K562 treated with DMSO at 1 percent for 24 hours (cell line): ENCODE results near the gene TNFRSF18. TPM values are rescaled to one million over a fixed set of nuclear protein-coding genes. Genes with fewer than 3 reads are reported as not detected.

Experiments
- total RNA-seq: library from RNA; unstranded; fragments of 300-600 nt; gene quantifications from 2 replicates; pipeline ENCODE4 v1.2.3, GENCODE V29; 2022; ENCODE audit warnings: low read depth; ENCODE audit not compliant: insufficient read depth

Gene TNFRSF18, protein sequence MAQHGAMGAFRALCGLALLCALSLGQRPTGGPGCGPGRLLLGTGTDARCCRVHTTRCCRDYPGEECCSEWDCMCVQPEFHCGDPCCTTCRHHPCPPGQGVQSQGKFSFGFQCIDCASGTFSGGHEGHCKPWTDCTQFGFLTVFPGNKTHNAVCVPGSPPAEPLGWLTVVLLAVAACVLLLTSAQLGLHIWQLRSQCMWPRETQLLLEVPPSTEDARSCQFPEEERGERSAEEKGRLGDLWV
- not detected in 2 replicates for total RNA-seq

DNA sequence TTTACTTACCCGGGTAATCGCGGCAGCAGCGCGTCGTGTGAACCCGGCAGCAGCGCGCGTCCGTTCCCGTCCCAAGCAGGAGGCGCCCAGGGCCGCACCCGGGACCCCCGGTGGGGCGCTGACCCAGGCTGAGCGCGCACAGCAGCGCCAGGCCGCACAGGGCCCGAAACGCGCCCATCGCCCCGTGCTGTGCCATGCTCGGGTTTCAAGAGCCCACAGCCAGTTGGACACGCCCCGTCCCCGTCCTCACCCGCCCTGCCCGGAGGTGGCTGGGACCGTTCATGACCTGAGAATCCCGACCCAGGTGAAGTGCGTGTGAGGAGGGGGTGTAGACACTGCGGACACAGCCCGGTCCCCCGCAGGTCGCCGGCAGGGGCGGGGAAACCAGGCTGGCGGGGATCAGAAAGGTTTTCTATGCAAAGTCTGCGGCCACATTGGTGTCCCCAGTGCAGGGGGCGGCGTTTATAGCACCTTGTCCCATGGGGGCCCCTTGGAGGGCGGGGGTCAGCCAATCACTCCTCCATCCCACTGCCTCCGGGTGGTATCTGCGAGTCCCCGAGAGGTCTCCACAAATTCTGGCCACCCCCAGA lies at the start of gene TNFRSF18:
TSS of gene TNFRSF18 (minus strand) at position 217 of the 590 bp plus-strand sequence. CDS start at position 196, 21 bp downstream.

DNA sequence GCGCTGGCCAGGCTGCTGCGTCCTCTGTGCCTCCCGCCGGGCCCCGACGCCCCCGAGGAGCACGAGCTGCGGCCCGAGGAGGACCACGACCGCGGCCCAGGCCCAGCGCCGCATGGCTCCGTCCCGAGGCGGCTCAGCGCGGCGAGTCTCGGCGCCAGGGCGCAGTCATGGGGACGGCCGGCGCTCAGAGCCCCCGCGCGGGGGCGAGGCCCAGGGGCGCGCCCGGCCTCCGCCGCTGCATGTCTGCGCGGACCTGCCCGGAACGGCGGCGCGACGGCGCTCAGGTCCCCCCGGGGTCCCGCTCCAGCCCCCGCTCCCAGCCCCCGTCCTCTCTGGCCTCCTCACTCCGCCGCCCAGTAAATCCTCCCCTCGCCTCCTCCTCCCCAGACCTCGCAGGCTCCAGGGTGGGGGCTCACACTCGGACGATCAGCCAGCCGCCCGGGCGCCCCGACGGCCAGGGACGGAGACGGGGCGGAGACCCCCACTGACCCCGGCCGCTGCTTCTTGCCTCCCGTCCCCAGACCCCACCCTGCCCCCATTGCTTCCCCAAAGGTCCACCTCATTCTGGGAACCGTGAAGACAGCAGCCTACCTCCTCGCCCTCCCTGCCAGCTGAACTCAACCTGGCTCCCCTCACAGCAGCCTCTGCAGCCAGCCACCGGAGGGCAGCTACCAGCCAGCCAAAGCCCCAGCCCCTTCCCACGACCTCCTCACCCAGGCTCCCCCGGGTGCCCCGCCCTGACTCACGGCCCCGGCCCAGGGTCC lies 40.4 kb upstream of the TNFRSF18 start, which contains the start of gene C1QTNF12:
TSS of gene C1QTNF12 (minus strand) at position 146 of the 764 bp plus-strand sequence. CDS start at position 114, 32 bp downstream.

DNA sequence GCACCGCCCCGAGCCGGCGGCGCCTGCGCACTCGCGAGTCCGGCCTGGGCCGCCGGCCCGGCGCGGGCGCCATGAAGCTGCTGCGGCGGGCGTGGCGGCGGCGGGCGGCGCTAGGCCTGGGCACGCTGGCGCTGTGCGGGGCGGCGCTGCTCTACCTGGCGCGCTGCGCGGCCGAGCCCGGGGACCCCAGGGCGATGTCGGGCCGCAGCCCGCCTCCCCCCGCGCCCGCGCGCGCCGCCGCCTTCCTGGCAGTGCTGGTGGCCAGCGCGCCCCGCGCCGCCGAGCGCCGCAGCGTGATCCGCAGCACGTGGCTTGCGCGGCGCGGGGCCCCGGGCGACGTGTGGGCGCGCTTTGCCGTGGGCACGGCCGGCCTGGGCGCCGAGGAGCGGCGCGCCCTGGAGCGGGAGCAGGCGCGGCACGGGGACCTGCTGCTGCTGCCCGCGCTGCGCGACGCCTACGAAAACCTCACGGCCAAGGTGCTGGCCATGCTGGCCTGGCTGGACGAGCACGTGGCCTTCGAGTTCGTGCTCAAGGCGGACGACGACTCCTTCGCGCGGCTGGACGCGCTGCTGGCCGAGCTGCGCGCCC lies 25.9 kb upstream of the TNFRSF18 start, which contains the start of gene B3GALT6:
TSS of gene B3GALT6 (plus strand) at position 30 of the 588 bp plus-strand sequence. CDS start at position 72, 42 bp downstream.

DNA sequence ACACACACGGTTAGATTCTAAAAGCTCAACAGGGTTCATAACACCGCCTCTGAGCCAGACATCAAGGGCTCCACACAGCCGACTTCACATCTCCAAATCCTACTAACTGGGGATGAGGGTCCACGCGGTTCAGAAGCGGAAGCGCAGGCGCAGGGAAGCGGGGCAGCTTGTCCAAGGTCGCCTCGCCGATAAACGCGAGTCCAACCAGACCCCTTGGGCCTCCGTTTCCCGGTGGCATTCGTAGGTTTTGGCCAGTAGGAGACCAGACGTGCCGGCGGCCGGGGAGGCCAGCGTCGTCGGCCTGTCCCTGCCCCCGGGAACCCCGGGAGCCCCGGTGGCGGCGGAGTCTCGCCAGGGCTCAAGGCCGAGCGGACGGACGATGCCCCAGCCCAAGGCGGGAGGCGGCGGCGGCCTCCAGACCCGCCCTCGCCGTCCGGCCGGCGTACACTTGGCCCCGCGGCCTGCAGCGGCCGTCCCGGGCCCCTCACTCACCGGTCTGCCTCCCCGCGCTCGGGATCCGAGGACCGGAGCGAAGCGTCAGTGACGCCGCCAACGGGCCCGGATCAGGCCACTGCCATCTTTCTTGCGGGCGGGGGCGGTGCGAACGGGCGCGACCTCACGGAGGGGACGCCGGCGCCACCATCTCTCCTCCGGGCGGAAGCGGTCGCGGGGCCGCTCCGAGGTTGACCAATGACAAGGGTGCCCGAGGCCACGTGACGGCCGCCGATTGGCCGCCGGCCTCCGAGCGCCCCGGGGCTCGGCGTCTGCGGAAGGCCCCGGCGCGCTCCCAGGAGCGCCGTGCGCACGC lies 25.2 kb upstream of the TNFRSF18 start, which contains the start of gene SDF4:
TSS of gene SDF4 (minus strand) at position 602 of the 808 bp plus-strand sequence. CDS start 3,229 bp downstream, outside the sequence.

DNA sequence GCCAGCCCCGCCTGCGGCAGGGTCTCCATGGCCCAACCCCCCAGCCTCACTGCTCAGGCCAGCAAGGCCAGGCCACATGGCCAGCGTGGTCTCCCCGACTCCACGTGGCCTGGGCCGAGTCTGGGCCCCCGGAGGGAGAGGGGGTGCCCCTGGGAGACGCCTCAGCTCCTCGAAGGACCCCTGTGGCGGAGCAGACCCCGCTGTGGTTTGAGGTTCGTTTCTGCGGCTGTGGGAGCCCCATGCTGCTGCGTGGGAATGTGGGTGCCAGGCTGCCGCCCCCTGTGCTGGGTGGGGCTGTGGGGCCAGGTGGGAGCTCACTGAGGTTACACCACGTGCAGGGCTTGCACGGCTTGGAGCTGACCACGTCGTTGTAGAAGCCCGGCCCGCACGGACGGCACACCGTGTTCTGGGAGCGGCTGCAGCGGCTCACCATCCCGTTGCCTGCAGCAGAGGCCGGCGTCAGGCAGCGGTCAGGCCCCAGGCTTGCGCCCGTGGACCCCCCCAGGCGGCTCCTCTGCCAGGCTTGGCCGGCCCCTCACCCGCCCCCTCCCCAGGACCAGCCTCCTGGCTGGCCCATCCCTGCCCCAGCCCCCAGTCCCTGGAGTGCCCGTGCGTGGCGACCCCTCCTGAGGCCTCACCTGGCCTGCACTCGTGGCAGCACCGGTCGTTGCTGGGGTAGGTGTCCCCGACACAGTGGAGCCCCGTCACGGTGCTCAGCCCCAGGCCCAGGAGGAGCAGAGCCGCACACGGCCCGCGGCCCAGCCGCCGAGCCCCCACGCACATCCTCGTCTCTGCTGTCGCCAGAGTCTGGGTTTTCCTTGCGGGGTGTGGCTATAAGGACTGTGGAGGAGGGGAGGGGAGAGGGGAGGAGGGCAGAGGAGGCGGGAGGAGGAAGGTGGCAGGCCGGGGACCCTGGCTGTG lies 7.2 kb upstream of the TNFRSF18 start, which contains the start of gene TNFRSF4:
TSS of gene TNFRSF4 (minus strand) at position 809 of the 921 bp plus-strand sequence. CDS start at position 783, 26 bp downstream.

DNA sequence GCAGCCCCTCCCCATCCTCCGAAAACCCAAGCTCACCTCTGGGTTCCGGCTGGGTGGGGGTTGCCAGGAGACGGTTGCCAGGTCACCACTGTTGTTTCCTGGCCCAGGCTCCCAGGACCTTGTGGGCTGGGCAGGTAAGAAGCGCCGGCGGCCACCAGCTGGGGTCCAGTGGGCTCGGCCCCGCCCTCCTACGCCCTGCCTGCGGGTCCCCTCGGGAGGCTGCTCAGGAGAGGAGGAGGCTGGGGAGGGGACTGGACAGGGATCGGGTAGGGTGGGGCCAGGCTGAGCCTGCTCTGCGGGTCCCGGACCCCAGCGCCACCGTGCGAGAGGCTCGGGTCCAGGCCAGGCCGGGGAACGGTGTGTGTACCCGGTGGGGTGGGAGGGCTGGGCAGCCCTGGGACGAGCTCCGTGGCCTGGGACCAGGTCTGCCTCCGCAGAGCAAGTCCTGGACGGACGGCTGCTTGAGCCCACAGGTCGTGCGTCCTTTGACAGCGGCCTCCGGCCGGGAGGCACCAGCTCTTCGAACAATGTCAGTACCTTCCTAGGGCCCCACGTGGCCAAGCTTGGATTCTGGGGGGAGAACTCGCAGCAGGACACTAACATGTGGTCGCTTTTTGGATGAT lies 32.5 kb downstream of the TNFRSF18 start, which contains the start of gene TTLL10:
TSS of gene TTLL10 (plus strand) at position 88 of the 623 bp plus-strand sequence. CDS start 5,336 bp downstream, outside the sequence.

Other genes with a start within 250 kb of the TNFRSF18 start
- gene NOC2L, start 247.3 kb downstream of the TNFRSF18 start, total RNA-seq, result 177 and 179 TPM in 2 replicates
- gene KLHL17, start 246.0 kb downstream of the TNFRSF18 start, total RNA-seq, result 15.8 and 20.6 TPM in 2 replicates
- 0.25 and 0.73 TPM in 2 replicates for gene PLEKHN1, start 240.1 kb downstream of the TNFRSF18 start, total RNA-seq
- 0.34 TPM in 1 of 2 replicates, not detected in the other for gene PERM1, start 224.5 kb downstream of the TNFRSF18 start, total RNA-seq
- gene HES4, start 206.5 kb downstream of the TNFRSF18 start, total RNA-seq, result 27.9 and 28.9 TPM in 2 replicates
- 110 and 141 TPM in 2 replicates for gene ISG15, start 193.1 kb downstream of the TNFRSF18 start, total RNA-seq
- 83.0 and 97.6 TPM in 2 replicates for gene AGRN, start 186.5 kb downstream of the TNFRSF18 start, total RNA-seq
- not detected in 2 replicates for gene RNF223, start 132.3 kb downstream of the TNFRSF18 start, total RNA-seq
- 20.6 and 26.3 TPM in 2 replicates for gene C1orf159, start 90.5 kb downstream of the TNFRSF18 start, total RNA-seq
- not detected in 2 replicates for gene TTLL10, start 32.7 kb downstream of the TNFRSF18 start, total RNA-seq
- 0.75 and 1.9 TPM in 2 replicates for gene TNFRSF4, start 7.6 kb upstream of the TNFRSF18 start, total RNA-seq
- gene SDF4, start 25.4 kb upstream of the TNFRSF18 start, total RNA-seq, result 276 and 297 TPM in 2 replicates
- 17.9 and 21.2 TPM in 2 replicates for gene B3GALT6, start 25.6 kb upstream of the TNFRSF18 start, total RNA-seq
- gene C1QTNF12, start 40.1 kb upstream of the TNFRSF18 start, total RNA-seq, result 1.9 and 2.5 TPM in 2 replicates
- 114 and 118 TPM in 2 replicates for gene UBE2J2, start 67.3 kb upstream of the TNFRSF18 start, total RNA-seq
- 3.8 TPM in 2 replicates for gene SCNN1D, start 73.8 kb upstream of the TNFRSF18 start, total RNA-seq
- gene ACAP3, start 101.3 kb upstream of the TNFRSF18 start, total RNA-seq, result 52.1 and 55.0 TPM in 2 replicates
- gene PUSL1, start 102.0 kb upstream of the TNFRSF18 start, total RNA-seq, result 69.9 and 85.1 TPM in 2 replicates
- gene INTS11, start 118.1 kb upstream of the TNFRSF18 start, total RNA-seq, result 216 and 263 TPM in 2 replicates
- 45.4 and 53.2 TPM in 2 replicates for gene CPTP, start 118.2 kb upstream of the TNFRSF18 start, total RNA-seq
- 0.57 and 0.95 TPM in 2 replicates for gene TAS1R3, start 124.7 kb upstream of the TNFRSF18 start, total RNA-seq
- gene DVL1, start 142.8 kb upstream of the TNFRSF18 start, total RNA-seq, result 103 and 116 TPM in 2 replicates
- gene MXRA8, start 152.0 kb upstream of the TNFRSF18 start, total RNA-seq, result 13.8 and 17.2 TPM in 2 replicates
- gene AURKAIP1, start 168.6 kb upstream of the TNFRSF18 start, total RNA-seq, result 342 and 344 TPM in 2 replicates
- 98.9 and 121 TPM in 2 replicates for gene CCNL2, start 192.7 kb upstream of the TNFRSF18 start, total RNA-seq
- 141 and 157 TPM in 2 replicates for gene MRPL20, start 200.7 kb upstream of the TNFRSF18 start, total RNA-seq
- not detected in 2 replicates for gene ANKRD65, start 214.7 kb upstream of the TNFRSF18 start, total RNA-seq
- 22.4 and 26.0 TPM in 2 replicates for gene VWA1, start 229.1 kb upstream of the TNFRSF18 start, total RNA-seq
- 0.24 TPM in 1 of 2 replicates, not detected in the other for gene ATAD3C, start 243.1 kb upstream of the TNFRSF18 start, total RNA-seq